Measurements from ENCODE around the gene IFTAP.
"Not testable (repeated sequence)": the region's sequence is repeated elsewhere in the genome, so short reads cannot be mapped to it uniquely, and the experiment has no call there.

IFTAP gene

GRCh38 chr11:36631774-36632173 is 37.5 kb downstream of the IFTAP start:
- Mint-ChIP-seq H3K9me3 (no peaks in the 10 kb centered on the region), H3K27ac (no peak overlapping the region), H3K27me3 (peaks cover 38 to 53% of the 10 kb centered on the region in 2 donors), H3K36me3 (ENCODE audit: insufficient read depth) (no peaks in the 10 kb centered on the region), H3K4me3 (no peak overlapping the region), H3K4me1 (ENCODE audit: low read depth in 2 of 2) (no peaks in the 10 kb centered on the region)
- DNase-seq (no peak), ATAC-seq (replicated peaks) (no peak)

DNA sequence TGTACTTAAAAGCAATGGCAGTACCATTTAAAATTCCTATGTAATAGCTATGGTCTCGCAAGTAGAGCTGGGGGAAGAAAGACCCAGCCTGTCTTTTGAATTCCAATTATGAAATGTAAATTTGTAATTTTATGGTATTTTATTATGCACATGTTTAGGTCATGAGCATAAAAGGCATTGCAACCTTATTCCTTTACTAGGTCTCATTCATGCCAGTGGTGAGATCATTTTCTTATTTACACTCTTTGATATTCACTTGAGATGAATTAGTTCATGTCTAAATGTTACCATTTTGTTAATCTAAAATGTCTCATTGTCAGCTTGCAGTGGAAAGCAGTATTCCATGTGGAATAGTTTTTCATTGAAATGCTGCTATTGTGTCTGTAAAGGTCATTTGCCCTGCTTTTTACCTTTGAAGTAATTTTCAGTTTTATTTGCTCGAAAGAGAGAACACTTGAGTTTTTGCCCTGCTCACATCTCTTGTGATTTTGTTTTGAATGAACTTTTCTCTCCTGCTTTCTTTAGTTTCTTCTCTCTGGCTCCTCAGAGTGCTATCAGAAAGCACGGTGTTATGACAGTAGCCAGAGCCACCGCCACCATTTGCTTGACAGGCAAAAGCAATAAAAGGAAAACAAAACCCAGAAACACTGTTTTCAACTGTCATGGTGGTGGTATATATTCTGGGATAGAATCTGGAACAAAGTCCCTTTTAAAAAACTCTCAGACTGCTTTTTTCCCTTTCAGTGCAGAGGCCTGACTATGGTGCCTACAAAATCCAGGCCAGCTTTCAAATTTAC is 41.0 kb downstream of the IFTAP start:
- H3K4me1 Mint-ChIP-seq (ENCODE audit: low read depth in 2 of 2) = no peaks in the 10 kb centered on the region
- no peaks in the 10 kb centered on the region for H3K36me3 Mint-ChIP-seq (ENCODE audit: insufficient read depth)
- H3K27ac Mint-ChIP-seq = no peak overlapping the region
- peaks cover 16 to 53% of the 10 kb centered on the region in 2 donors for H3K27me3 Mint-ChIP-seq
- ATAC-seq (replicated peaks) (no peak), DNase-seq (no peak)
- H3K4me3 Mint-ChIP-seq = no peak overlapping the region
- H3K9me3 Mint-ChIP-seq = no peaks in the 10 kb centered on the region

DNA sequence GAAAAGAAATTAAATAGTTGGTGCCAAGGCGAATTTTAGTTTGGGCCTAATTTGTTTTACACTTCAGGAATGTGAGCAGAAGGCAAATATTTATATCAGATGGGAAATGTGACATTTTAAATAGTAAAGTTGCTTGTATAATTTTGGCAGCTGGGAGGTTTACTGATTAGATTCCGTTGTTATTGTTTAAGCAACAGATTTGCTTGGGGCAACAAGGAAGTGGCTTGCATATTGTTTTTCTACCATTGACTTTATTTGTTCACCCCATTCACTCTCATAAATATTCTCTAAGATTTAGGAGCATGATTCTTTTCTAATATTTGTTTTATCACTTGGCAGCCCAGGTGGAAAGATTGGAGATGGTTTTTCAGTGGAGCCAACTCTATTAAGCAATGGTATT is 44.3 kb downstream of the IFTAP start:
- H3K4me3 Mint-ChIP-seq = no peak overlapping the region
- H3K9me3 Mint-ChIP-seq = no peaks in the 10 kb centered on the region
- ATAC-seq (replicated peaks) (no peak), DNase-seq (no peak)
- no peaks in the 10 kb centered on the region for H3K4me1 Mint-ChIP-seq (ENCODE audit: low read depth in 2 of 2)
- H3K36me3 Mint-ChIP-seq (ENCODE audit: insufficient read depth) = peaks cover 2% of the 10 kb centered on the region
- H3K27ac Mint-ChIP-seq = no peak overlapping the region
- peaks cover 21 to 44% of the 10 kb centered on the region in 2 donors for H3K27me3 Mint-ChIP-seq

DNA sequence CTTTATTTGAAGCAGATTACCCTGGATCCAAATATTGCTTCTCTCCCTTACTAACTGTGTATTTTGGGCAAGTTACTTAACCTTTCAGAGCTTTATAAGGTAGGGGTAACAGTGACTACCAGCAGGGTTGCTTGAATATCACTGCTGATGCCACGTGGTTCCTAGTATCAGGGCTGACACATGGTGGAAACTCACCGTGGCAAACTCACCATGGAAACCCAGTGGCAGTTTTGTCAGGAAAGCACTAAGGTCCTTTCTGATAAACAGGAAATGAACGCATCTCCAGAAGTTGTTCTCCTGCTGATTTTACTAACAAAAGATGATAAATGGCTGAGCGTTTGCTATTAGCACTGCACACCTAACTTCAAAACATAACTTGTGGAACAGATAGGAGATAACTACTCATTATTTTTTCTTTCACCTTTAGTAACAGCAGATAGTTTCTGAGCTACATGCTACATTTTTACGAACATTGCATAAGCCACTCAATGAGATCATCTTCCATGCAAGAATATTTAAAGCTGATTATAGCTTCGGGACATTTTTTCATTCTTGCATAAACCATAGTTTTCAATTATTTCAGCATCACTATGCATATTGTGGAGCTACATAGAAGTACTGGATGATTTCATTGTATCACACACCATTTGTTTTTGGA is 63.4 kb downstream of the IFTAP start:
- no peaks in the 10 kb centered on the region for H3K36me3 Mint-ChIP-seq (ENCODE audit: insufficient read depth)
- H3K27me3 Mint-ChIP-seq = peaks cover 39 to 43% of the 10 kb centered on the region in 2 donors
- DNase-seq (no peak), ATAC-seq (replicated peaks) (no peak)
- H3K4me1 Mint-ChIP-seq (ENCODE audit: low read depth in 2 of 2) = no peaks in the 10 kb centered on the region
- H3K9me3 Mint-ChIP-seq = no peaks in the 10 kb centered on the region
- no peak overlapping the region for H3K4me3 Mint-ChIP-seq
- H3K27ac Mint-ChIP-seq = no peak overlapping the region

DNA sequence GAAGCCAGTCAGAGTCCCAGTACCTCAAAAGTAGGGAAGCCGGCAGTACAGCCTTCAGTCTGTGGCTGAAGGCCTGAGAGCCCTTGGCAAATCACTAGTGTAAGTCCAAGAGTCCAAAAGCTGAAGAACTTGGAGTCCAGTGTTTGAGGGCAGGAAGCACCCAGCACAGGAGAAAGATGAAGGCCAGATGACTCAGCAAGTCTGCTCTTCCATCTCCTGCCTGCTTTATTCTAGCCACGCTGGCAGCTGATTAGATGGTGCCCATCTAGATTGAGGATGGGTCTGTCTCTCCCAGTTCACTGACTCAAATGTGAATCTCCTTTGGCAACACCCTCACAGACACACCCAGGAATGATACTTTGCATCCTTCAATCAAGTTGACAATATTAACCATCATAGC is 67.1 kb downstream of the IFTAP start:
- ATAC-seq (replicated peaks); H3K4me3 Mint-ChIP-seq; H3K27ac Mint-ChIP-seq; DNase-seq; H3K4me1 Mint-ChIP-seq (ENCODE audit: low read depth in 2 of 2); H3K9me3 Mint-ChIP-seq; H3K36me3 Mint-ChIP-seq (ENCODE audit: insufficient read depth): not testable (repeated sequence)
- H3K27me3 Mint-ChIP-seq = peaks cover 23 to 31% of the 10 kb centered on the region in 2 donors

- ATAC-seq (replicated peaks) (no peak), DNase-seq (peak; percentile 15 to 30 (median 17))
- H3K36me3 Mint-ChIP-seq (ENCODE audit: insufficient read depth) = no peaks in the 10 kb centered on the region
- H3K4me1 Mint-ChIP-seq (ENCODE audit: low read depth in 2 of 2) = no peaks in the 10 kb centered on the region
- H3K27me3 Mint-ChIP-seq = peaks cover 14 to 47% of the 10 kb centered on the region in 2 donors
- no peak overlapping the region for H3K27ac Mint-ChIP-seq
- no peaks in the 10 kb centered on the region for H3K9me3 Mint-ChIP-seq
- no peak overlapping the region for H3K4me3 Mint-ChIP-seq
Measured at GRCh38 chr11:36672815-36673450, 78.6 kb downstream of the IFTAP start.

DNA sequence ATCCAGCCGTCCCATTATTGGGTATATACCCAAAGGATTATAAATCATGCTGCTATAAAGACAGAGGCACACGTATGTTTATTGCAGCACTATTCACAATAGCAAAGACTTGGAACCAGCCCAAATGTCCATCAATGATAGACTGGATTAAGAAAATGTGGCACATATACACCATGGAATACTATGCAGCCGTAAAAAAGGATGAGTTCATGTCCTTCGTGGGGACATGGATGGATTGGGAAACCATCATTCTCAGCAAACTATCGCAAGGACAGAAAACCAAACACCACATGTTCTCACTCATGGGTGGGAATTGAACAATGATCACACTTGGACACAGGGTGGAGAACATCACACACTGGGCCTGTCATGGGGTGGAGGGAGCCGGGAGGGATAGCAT is 85.2 kb downstream of the IFTAP start:
- peaks cover 33 to 59% of the 10 kb centered on the region in 2 donors for H3K27me3 Mint-ChIP-seq
- ATAC-seq (replicated peaks); DNase-seq; H3K4me3 Mint-ChIP-seq; H3K27ac Mint-ChIP-seq; H3K36me3 Mint-ChIP-seq (ENCODE audit: insufficient read depth); H3K9me3 Mint-ChIP-seq; H3K4me1 Mint-ChIP-seq (ENCODE audit: low read depth in 2 of 2): not testable (repeated sequence)

GRCh38 chr11:36683818-36684217 is 89.5 kb downstream of the IFTAP start:
- no peak overlapping the region for H3K4me3 Mint-ChIP-seq
- no peaks in the 10 kb centered on the region for H3K9me3 Mint-ChIP-seq
- DNase-seq (no peak), ATAC-seq (replicated peaks) (no peak)
- H3K4me1 Mint-ChIP-seq (ENCODE audit: low read depth in 2 of 2) = peaks cover 0 to 2% of the 10 kb centered on the region in 2 donors
- no peaks in the 10 kb centered on the region for H3K36me3 Mint-ChIP-seq (ENCODE audit: insufficient read depth)
- H3K27me3 Mint-ChIP-seq = peaks cover 50 to 57% of the 10 kb centered on the region in 2 donors
- no peak overlapping the region for H3K27ac Mint-ChIP-seq

GRCh38 chr11:36684840-36685801 is 90.8 kb downstream of the IFTAP start:
- peaks cover 54 to 69% of the 10 kb centered on the region in 2 donors for H3K27me3 Mint-ChIP-seq
- H3K9me3 Mint-ChIP-seq = no peaks in the 10 kb centered on the region
- H3K27ac Mint-ChIP-seq = no peak overlapping the region
- no peaks in the 10 kb centered on the region for H3K36me3 Mint-ChIP-seq (ENCODE audit: insufficient read depth)
- peak in 1 of 3 experiments; percentile 2 for DNase-seq
- ATAC-seq (replicated peaks) = peak; percentile 81
- peaks cover 0 to 2% of the 10 kb centered on the region in 2 donors for H3K4me1 Mint-ChIP-seq (ENCODE audit: low read depth in 2 of 2)
- no peak overlapping the region for H3K4me3 Mint-ChIP-seq

GRCh38 chr11:36688132-36688531 is 93.8 kb downstream of the IFTAP start:
- Mint-ChIP-seq H3K27me3 (peaks cover 30 to 57% of the 10 kb centered on the region in 2 donors), H3K36me3 (ENCODE audit: insufficient read depth) (no peaks in the 10 kb centered on the region), H3K9me3 (no peaks in the 10 kb centered on the region), H3K4me1 (ENCODE audit: low read depth in 2 of 2) (peaks cover 0 to 2% of the 10 kb centered on the region in 2 donors), H3K4me3 (no peak overlapping the region), H3K27ac (no peak overlapping the region)
- DNase-seq (no peak), ATAC-seq (replicated peaks) (no peak)

DNA sequence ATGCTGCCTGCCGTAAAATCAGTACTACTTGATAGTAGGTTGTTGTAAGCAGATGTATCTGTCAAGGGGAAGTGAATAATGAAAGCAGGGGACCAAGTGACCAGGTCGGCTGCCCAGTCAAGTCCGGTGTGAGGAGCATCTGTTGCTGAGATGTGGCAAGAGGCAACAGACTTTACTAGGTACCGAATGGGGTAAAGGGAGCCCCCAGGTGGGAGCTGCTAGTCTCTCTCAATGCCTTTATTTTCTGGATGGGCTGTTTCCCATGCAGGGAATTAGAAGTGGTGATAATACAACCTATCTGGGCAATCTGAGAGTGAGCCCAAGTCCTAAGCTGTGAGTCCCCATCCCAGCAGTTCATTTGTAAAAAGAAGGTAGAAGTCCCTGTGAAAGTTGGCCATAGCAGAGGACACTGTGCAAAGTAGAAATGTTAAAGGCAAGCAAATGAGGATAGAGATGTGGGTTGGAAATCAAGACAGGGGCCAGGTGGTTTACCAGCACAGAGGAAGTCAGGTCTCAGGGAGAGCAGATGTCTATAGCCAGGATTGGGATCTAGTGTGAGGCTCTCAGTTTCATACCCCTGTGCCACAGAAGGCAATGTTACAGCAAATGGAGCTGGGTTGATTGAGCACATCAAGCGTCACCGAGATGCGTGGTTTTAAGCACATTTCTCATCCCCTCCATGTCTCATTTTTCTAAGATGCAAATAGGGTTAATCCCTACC is 94.4 kb downstream of the IFTAP start:
- Mint-ChIP-seq H3K4me1 (ENCODE audit: low read depth in 2 of 2) (peaks cover 0 to 2% of the 10 kb centered on the region in 2 donors), H3K27ac (no peak overlapping the region), H3K27me3 (peaks cover 30 to 62% of the 10 kb centered on the region in 2 donors), H3K4me3 (no peak overlapping the region), H3K9me3 (no peaks in the 10 kb centered on the region), H3K36me3 (ENCODE audit: insufficient read depth) (no peaks in the 10 kb centered on the region)
- no peak for ATAC-seq (replicated peaks)
- no peak for DNase-seq

DNA sequence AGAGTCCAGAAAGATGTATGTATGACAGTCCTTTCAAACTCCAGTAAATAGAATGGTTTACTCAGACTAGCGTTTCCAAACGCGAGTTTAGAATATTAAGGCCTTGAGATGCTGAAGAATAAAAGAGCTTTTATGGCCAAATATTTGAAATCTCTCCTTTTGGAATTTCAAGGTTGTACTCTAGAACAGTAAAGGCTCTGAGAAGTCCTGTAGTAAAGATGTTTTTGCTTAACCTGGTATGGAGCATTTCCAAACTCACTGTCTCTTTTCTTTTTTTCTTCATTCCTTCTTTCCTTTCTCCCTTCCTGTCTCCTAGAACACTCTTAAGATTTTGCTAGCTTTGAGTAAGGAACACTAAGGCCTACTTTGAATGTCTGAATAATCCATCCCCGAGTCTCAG is 95.1 kb downstream of the IFTAP start:
- Mint-ChIP-seq H3K36me3 (ENCODE audit: insufficient read depth) (no peaks in the 10 kb centered on the region), H3K27ac (no peak overlapping the region), H3K4me3 (no peak overlapping the region), H3K4me1 (ENCODE audit: low read depth in 2 of 2) (peaks cover 0 to 2% of the 10 kb centered on the region in 2 donors), H3K27me3 (peaks cover 30 to 69% of the 10 kb centered on the region in 2 donors), H3K9me3 (no peaks in the 10 kb centered on the region)
- ATAC-seq (replicated peaks) (no peak), DNase-seq (no peak)
